Parathyroid adenoma (tissue), 2 donors: ENCODE results near the gene ICA1L.

Source experiments
- H2AFZ ChIP-seq: fragments of 300-600 bp; sonication (generic); one replicate; pipeline ENCODE4 v1.7.0; 2017; ENCODE audit warnings: antibody characterized with exemption, mild to moderate bottlenecking
- H3K27ac ChIP-seq: fragments of 300-600 bp; sonication (generic); one replicate; pipeline ENCODE4 v1.7.0; 2017
- H3K27me3 ChIP-seq: fragments of 300-600 bp; sonication (generic); one replicate; pipeline ENCODE4 v1.7.0; 2017; ENCODE audit warnings: low read length; ENCODE audit not compliant: control insufficient read depth, insufficient read depth
- H3K36me3 ChIP-seq: fragments of 300-600 bp; sonication (generic); one replicate; pipeline ENCODE4 v1.7.0; 2017; ENCODE audit warnings: low read length; ENCODE audit not compliant: control insufficient read depth, insufficient read depth
- H3K4me1 ChIP-seq: fragments of 300-600 bp; sonication (generic); one replicate; pipeline ENCODE4 v1.7.0; 2017; ENCODE audit warnings: control low read depth
- H3K4me2 ChIP-seq: fragments of 300-600 bp; sonication (generic); one replicate; pipeline ENCODE4 v1.7.0; 2017; ENCODE audit warnings: low read length
- H3K4me3 ChIP-seq: fragments of 300-600 bp; sonication (generic); one replicate; pipeline ENCODE4 v1.7.0; 2017; ENCODE audit warnings: low read depth, low read length
- H3K79me2 ChIP-seq: fragments of 300-600 bp; sonication (generic); one replicate; pipeline ENCODE4 v1.7.0; 2017; ENCODE audit warnings: control low read depth
- H3K9ac ChIP-seq: fragments of 300-600 bp; sonication (generic); one replicate; pipeline ENCODE4 v1.7.0; 2017; ENCODE audit warnings: mild to moderate bottlenecking
- H3K9me3 ChIP-seq: fragments of 300-600 bp; sonication (generic); one replicate; pipeline ENCODE4 v1.7.0; 2017; ENCODE audit warnings: low read length; ENCODE audit not compliant: control insufficient read depth
- TF ChIP-seq, protein P1 (sequence below): fragments of 300-600 bp; sonication (generic); IDR thresholded peaks from one replicate; pipeline ENCODE4 v1.7.0; 2017; ENCODE audit warnings: antibody characterized with exemption, mild to moderate bottlenecking
- donor health status: primary hyperparathyroidism.

Gene ICA1L

DNA sequence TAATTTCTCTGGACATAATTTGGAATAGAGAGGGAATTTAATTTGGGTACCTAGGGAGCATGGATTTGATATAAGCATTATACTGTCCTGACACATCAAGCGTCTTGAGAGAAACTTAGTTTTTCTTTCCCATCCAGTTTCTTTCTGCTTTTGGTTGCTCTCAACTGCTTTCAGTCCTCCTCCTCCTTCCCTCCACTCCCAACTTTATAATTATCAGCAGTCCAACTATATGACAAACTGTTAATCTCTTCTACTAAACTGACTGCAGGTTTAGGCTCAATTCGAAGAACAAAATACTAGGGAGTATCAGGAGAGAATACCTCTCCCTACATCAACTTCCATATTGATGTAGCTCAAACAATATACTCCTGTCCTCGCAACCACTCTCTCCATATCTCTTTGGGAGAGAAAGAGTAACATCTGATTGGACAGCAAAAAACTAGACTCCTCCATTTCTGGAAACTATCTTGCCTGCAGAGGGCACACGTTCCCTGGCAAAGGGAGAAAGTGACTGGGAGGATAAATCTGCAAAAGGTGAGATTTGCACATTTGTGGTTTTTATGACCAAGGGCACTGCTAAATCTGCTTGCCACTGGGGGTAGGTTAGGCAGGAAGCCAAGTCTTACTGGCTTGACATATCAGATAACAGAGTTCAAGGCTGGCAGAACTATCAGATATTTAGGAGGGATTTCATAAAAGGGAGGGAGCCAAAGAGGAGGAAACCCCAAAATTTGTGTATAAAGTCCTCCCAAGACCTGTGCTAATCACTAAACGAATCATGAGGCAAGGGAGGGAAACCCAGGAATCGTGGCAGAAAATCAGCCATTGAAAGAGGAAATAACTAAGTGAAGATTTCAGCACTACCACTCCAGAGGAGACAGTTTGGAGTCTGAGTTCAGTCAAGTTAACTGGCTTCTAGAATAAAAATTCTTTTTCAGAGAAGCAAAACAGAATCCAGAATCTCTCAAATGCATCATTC lies 40.0 kb downstream of the ICA1L start:
- H3K9me3 ChIP-seq, result no peaks in the 10 kb centered on the region
- no peaks in the 10 kb centered on the region for H3K27me3 ChIP-seq
- H3K27ac ChIP-seq, result peak overlapping the region; percentile 46
- H3K4me3 ChIP-seq, result peak overlapping the region; percentile 20
- H2AFZ ChIP-seq, result peak overlapping the region; percentile 52
- H3K79me2 ChIP-seq, result no peaks in the 10 kb centered on the region
- peak overlapping the region; percentile 34 for H3K4me2 ChIP-seq
- TF ChIP-seq, protein P1, sequence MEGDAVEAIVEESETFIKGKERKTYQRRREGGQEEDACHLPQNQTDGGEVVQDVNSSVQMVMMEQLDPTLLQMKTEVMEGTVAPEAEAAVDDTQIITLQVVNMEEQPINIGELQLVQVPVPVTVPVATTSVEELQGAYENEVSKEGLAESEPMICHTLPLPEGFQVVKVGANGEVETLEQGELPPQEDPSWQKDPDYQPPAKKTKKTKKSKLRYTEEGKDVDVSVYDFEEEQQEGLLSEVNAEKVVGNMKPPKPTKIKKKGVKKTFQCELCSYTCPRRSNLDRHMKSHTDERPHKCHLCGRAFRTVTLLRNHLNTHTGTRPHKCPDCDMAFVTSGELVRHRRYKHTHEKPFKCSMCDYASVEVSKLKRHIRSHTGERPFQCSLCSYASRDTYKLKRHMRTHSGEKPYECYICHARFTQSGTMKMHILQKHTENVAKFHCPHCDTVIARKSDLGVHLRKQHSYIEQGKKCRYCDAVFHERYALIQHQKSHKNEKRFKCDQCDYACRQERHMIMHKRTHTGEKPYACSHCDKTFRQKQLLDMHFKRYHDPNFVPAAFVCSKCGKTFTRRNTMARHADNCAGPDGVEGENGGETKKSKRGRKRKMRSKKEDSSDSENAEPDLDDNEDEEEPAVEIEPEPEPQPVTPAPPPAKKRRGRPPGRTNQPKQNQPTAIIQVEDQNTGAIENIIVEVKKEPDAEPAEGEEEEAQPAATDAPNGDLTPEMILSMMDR, result peak; percentile 75
- H3K4me1 ChIP-seq, result peaks cover 4% of the 10 kb centered on the region
- no peaks in the 10 kb centered on the region for H3K36me3 ChIP-seq
- H3K9ac ChIP-seq, result no peak overlapping the region

GRCh38 chr2:202824901-202825300 lies 46.7 kb downstream of the ICA1L start:
- Histone ChIP-seq H3K27me3 (no peaks in the 10 kb centered on the region), H3K9ac (no peak overlapping the region), H3K27ac (no peak overlapping the region), H3K36me3 (no peaks in the 10 kb centered on the region), H2AFZ (no peak overlapping the region), H3K4me2 (no peak overlapping the region), H3K79me2 (peaks cover 3% of the 10 kb centered on the region), H3K9me3 (no peaks in the 10 kb centered on the region), H3K4me1 (no peaks in the 10 kb centered on the region), H3K4me3 (no peak overlapping the region)
- TF ChIP-seq, protein P1, result no peak

GRCh38 chr2:202822411-202822810 lies 49.2 kb downstream of the ICA1L start:
- H3K4me1 ChIP-seq, result no peaks in the 10 kb centered on the region
- H3K4me3 ChIP-seq, result no peak overlapping the region
- peaks cover 3% of the 10 kb centered on the region for H3K79me2 ChIP-seq
- TF ChIP-seq, protein P1, result no peak
- H3K9ac ChIP-seq, result no peak overlapping the region
- no peaks in the 10 kb centered on the region for H3K36me3 ChIP-seq
- H3K27me3 ChIP-seq, result no peaks in the 10 kb centered on the region
- H3K27ac ChIP-seq, result no peak overlapping the region
- H3K9me3 ChIP-seq, result no peaks in the 10 kb centered on the region
- no peak overlapping the region for H3K4me2 ChIP-seq
- no peak overlapping the region for H2AFZ ChIP-seq

DNA sequence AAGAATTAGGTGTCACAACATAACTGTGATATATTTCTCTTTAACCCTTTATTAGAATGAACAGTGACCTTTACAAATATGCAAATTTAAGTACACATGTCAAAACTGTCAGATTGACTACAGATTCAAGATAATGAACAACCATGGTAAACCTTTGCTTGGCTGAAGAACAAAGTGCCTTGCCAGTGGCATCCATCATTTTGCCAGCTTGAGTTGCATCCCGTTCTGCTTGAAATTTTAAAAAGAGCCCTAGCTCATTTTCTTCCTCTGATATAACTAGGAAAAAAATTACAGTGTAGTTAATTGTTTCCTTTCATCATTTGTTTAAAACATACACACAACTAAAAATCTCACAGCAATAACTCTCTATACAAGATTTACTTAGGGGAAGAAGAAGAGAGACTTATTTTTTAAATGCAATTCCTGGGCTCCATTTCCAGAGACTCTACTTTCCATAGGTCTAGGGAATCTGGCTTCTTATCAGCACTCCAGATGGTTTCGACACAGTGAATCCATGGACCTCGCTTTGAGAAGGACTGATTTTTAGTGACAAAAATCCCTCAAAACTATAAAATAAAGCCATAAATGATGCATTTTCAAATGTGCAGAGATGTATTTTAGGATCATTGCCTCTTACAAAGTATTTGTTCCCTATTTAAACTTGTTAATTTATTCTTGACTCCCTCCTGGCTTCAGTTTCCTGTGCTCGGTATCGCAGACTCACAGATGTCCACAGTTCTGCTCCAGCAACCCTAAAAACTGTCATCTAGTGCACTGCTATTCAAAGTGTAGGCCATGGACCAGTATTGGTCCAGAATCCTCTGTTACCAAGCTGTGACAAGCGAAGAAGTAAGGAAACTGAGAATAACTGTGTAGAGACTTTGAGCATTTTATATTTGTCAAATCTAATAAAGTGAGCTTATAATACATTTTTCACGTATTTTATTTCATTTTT lies 50.1 kb downstream of the ICA1L start:
- H3K4me3 ChIP-seq, result no peak overlapping the region
- TF ChIP-seq, protein P1, result no peak
- no peaks in the 10 kb centered on the region for H3K4me1 ChIP-seq
- H2AFZ ChIP-seq, result no peak overlapping the region
- peaks cover 3% of the 10 kb centered on the region for H3K79me2 ChIP-seq
- H3K27me3 ChIP-seq, result no peaks in the 10 kb centered on the region
- no peak overlapping the region for H3K27ac ChIP-seq
- no peak overlapping the region for H3K9ac ChIP-seq
- no peaks in the 10 kb centered on the region for H3K9me3 ChIP-seq
- H3K36me3 ChIP-seq, result no peaks in the 10 kb centered on the region
- H3K4me2 ChIP-seq, result no peak overlapping the region
